HG03575 (cell line): ENCODE measurements around the gene SHLD3.
"Not testable (repeated sequence)": the region's sequence is repeated elsewhere in the genome, so short reads cannot be mapped to it uniquely, and the experiment has no call there.

Experiments
- ATAC-seq: cut with Tn5 transposase; IDR thresholded peaks from one replicate; pipeline ENCODE4 v1.9.1; 2021; ENCODE audit not compliant: unreplicated experiment, insufficient number of reproducible peaks, low FRiP score; ENCODE audit errors: extremely low read depth

The SHLD3 gene

DNA sequence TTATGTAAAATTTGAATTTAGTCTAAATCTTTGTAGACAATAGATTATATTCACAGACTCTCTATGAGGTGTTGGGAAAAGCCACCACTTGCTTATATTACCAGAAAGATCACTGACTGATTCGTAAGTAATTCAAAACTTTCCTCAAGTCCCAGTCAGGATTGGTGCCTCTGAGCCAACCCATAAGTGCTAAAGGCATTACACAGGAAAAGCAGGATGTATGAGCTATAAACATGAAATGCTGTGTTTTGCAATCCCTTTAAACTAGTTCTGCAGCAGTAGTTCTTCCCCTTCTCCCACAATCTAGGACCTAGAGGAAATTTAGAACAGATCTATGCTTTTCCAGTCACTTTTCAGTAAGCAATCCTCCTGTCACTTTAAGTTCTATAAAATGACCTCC is 48.0 kb downstream of the SHLD3 start:
- no peak for ATAC-seq

DNA sequence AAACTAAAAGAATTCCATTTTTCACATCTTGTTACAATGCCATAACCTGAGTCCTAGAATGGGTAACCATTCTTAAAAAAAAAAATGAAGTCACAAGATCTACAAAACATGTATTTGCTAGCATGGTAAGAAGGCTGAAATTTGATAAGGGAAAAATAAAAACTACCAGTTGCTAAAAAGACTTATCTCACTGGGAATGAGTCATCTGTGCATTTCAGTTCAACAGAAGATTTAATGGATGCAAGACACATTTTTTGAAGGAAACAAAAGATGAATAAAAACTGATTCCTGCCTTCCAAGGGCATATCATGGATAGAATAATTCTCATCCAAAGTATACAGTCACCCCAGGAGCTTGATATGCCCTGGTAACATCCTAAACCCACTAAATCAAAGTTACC is 49.9 kb downstream of the SHLD3 start:
- ATAC-seq: no peak

DNA sequence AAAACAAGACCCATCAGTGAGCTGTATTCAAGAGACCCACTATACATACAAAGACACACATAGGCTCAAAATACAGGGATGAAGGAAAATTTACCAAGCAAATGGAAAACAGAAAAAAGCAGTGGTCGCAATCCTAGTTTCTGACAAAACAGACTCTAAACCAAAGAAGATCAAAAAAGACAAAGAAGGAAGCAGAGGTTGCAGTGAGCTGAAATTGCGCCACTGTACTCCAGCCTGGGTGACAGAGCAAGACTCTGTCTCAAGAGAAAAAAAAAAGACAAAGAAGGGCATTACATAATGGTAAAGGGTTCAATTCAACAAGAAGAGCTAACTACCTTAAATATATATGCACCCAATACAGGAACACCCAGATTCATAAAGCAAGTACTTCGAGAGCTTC is 51.2 kb downstream of the SHLD3 start:
- not testable (repeated sequence) for ATAC-seq
